Fibroblast of villous mesenchyme (primary cell): ENCODE results near the gene RIC1. TPM values are rescaled to one million over a fixed set of nuclear protein-coding genes. Genes with fewer than 3 reads are reported as not detected.
"Not testable (repeated sequence)": the region's sequence is repeated elsewhere in the genome, so short reads cannot be mapped to it uniquely, and the experiment has no call there.

Experiments used
- DNase-seq: peaks from one replicate; pipeline ENCODE4 v3.0.0-alpha.2; 2010; ENCODE audit warnings: low read depth
- H3K4me3 ChIP-seq: 2 replicates; pipeline ENCODE4 v1.5.1; 2011; ENCODE audit warnings: low read depth, mild to moderate bottlenecking, low read length
- total RNA-seq: library from RNA; depleted of rRNA; stranded (reverse); fragments of >200 nt; gene quantifications from 2 replicates; pipeline ENCODE4 v1.2.3, GENCODE V29; 2012
- TF ChIP-seq, protein P1 (sequence below): IDR thresholded peaks from 2 replicates; pipeline ENCODE4 v1.5.1; 2012; ENCODE audit warnings: low read depth, mild to moderate bottlenecking, low read length; ENCODE audit not compliant: insufficient read depth

The RIC1 gene
- total RNA-seq, 1 donor: 71.2 TPM

DNA sequence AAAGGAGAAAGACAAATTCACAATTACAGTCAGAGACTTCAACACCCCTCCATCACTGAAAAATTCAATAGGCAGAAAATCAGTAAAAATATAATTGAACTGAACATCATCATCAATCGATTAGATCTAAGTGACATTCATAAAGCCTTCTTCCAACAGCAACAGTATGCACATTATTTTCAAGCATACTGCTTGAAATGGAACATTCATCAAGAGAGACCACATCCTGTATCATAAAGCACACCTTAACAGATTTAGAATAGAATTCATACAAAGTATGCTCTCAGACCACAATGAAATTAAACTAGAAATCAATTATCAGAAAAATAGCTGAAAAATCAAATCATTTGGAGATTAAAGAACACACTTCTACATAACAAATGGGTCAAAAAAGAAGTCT is 164.9 kb downstream of the RIC1 start:
- DNase-seq: no peak
- TF ChIP-seq, protein P1, sequence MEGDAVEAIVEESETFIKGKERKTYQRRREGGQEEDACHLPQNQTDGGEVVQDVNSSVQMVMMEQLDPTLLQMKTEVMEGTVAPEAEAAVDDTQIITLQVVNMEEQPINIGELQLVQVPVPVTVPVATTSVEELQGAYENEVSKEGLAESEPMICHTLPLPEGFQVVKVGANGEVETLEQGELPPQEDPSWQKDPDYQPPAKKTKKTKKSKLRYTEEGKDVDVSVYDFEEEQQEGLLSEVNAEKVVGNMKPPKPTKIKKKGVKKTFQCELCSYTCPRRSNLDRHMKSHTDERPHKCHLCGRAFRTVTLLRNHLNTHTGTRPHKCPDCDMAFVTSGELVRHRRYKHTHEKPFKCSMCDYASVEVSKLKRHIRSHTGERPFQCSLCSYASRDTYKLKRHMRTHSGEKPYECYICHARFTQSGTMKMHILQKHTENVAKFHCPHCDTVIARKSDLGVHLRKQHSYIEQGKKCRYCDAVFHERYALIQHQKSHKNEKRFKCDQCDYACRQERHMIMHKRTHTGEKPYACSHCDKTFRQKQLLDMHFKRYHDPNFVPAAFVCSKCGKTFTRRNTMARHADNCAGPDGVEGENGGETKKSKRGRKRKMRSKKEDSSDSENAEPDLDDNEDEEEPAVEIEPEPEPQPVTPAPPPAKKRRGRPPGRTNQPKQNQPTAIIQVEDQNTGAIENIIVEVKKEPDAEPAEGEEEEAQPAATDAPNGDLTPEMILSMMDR: no peak
- H3K4me3 ChIP-seq: no peak overlapping the region

DNA sequence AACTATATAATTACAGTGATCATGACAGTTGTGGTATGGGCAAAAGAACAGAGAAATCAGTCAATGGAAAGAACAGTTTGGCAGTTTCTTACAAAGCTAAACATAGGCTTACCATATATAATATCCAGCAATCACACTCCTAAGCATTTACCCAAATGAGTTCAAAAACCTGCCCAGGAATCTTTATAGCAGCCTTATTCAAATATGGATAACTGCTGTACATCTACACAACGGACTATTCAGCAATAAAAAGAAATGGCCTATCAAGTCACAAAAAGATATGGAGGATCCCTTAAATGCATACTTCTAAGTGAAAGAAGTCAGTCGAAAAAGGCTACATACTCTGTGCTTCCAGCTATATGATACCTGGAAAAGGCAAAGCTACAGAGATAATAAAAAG is 167.4 kb downstream of the RIC1 start:
- TF ChIP-seq, protein P1: no peak
- H3K4me3 ChIP-seq: no peak overlapping the region
- no peak for DNase-seq

DNA sequence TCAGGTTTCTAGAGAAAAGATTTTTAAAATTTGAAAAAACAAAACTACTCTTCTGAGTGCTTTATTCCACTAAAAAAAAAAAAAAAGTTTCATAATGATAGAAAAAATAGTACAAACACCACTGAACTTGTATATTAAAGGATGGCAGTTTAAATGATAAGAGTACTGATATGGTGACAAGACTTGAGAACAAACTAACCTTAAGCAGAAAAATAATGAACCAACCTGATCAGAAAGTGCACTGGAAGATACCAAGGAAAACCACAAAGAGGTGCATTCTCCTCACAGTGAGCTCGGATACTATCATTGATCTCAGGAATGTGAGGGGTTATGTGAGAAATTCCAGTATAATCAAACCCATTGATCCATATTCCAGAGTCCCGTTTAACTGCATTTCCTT is 169.7 kb downstream of the RIC1 start:
- TF ChIP-seq, protein P1: no peak
- DNase-seq: no peak
- no peak overlapping the region for H3K4me3 ChIP-seq

DNA sequence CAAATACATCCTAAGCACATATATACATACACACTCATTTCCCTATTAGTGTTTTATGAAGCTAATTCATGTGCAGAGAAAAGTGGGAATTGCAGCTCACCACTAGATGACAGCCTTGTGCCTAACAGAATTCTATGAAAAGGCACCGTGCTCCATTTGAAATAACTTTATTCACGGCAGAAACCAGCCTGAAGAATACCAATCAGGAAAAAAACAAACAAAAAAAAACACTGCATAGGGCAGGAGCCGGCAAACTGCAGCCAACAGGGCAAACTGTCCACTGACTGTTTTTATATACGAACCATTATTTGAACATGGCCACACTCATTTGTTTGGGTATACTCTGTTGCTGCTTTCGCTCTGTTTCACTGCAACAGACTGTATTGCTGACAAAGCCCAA is 170.4 kb downstream of the RIC1 start:
- no peak overlapping the region for H3K4me3 ChIP-seq
- TF ChIP-seq, protein P1: peak; percentile 87
- peak; percentile 66 for DNase-seq

DNA sequence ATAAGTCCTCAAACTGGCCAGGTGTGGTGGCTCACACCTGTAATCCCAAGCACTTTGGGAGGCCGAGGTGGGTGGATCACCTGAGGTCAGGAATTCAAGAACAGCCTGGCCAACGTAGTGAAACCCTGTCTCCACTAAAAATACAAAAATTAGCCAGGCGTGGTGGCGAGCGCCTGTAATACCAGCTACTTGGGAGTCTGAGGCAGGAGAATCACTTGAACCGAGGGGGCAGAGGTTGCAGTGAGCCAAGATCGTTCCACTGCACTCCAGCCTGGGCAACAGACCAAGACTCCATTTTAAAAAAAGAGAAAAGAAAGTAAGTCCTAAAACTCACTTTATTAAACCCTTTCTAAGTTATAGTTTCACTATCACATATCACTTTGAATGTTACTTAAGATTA is 171.5 kb downstream of the RIC1 start:
- not testable (repeated sequence) for H3K4me3 ChIP-seq

DNA sequence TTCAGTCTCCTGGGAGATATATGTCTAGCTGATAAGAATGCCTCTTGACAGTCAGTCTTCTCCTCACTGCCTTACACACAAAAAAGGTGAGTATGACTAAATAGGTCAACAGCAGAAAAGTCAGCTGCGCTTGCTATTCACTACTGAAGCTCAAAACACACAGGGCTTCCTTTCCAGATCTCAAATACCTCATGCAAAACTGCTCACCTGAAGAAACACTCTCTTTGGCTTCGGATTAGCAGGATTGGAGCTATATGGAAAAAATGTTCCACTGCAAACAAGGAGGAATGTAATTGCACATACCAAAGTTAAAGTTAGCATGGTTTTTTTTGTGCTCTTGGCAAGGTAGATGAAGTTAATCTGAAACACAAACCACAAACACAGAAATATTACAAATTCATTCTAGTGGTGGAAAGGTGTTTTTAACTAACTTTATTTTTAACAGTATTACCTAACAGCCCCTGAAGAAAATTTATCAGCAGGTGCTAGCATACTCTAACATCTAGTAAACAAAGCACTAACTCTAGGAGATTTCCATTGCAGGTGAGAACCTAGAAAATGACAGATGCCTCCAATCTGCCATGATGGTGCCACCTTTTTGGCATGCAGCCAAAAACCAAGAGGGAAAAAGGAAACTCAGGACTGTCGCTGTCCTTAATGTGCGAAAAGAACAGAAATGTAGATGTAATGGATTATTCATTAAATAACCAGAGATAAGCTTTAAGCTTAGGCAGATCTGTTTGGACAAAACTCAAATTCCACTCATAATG is 172.2 kb downstream of the RIC1 start:
- TF ChIP-seq, protein P1: no peak
- no peak for DNase-seq
- H3K4me3 ChIP-seq: no peak overlapping the region

More for the DNA sequence above, 171.5 kb downstream of the RIC1 start:
- DNase-seq: not testable (repeated sequence)

DNA sequence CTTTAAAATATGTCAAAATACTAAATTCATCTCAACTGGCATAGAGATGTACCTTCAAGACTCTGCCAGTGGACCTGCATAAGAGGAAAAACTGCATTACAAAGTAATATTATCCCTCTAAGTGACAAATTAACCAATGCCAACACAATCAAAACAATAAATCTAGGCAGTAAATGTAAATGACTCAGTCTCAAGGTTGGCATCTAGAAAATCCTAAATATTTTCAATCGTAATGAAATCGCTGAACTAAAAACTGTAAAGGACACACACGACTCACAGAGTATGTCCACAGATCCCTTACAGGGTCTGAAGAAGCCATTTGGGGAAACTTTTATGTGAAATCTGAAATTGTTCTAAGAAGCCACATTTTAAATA is 172.8 kb downstream of the RIC1 start:
- TF ChIP-seq, protein P1: no peak
- DNase-seq: no peak
- no peak overlapping the region for H3K4me3 ChIP-seq
